A204.1 (cell line): ENCODE data around the gene MEF2D.

Source experiments
- FAIRE-seq: peaks from 2 replicates; lab custom pipeline; 2012; peaks lifted over from hg19 to GRCh38; lab: Jason Lieb, UNC

Gene MEF2D

DNA sequence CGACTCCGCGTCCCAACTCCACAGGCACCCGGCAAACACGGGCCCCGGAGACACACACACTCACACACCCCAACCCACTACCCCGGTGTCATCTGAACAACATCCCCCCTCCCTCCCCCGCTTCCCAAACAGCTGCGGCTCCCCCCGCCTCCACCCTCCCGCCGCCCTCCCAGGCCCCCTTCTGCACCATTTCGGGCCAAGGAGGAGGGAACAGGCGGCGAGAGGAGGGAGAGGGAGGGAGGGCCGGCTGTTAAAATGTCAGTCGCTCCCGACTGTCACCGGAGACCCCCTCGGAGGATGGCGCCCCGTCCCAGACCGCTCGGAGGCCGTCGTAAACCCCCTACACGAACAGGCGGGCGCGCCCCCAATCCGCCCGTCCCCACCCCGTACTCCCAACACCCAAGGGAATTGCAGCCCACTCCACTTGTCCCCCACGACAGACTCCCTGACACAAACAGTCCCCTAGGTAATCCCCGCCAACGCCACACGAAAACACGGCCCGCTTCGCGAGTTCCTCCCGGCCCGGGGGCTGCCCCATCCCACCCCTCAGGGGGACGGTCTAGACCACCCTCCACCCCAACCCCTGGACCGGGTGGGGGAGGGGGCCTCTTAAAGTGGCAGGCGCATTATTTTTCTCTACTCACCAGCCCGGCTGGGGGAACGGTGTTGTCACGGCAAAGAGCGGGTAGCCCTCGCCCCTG is 583 bp downstream of the MEF2D start:
- no peak for FAIRE-seq

DNA sequence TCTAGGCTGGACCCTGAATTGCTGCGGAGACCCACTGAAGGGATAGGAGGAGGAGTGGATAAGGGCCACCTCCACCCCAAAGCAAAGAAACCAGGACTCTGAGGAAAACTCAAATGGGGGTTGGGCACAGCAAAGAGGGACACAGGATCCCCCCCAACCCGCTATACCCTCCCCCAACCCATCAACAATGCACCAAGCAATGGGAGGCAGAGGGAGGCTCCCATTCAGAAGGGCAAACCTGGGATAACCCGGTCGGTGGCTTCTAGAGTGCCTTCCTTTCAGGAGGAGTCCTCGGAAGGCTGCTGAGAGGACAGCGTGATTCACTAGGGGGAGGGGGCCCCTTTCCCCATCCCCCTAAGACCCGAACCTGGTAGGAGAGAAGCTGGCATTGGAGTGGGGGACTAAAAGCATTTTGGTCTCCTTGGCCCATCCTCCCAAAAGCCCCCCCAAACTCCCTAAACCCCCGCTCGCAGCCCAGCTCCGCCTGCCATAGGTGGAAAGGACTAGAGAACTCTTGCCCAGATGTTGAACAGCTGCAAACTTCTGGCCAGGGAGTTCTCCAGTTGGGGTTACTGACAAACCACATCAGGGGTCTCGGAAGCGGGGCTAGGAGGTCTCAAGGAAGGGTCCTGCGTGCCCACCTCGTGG is 1.3 kb downstream of the MEF2D start:
- no peak for FAIRE-seq

- no peak for FAIRE-seq
These were observed 2.0 kb downstream of the MEF2D start for GRCh38 chr1:156498432-156499193.

- no peak for FAIRE-seq
These were observed 2.7 kb downstream of the MEF2D start for GRCh38 chr1:156497743-156498431.

DNA sequence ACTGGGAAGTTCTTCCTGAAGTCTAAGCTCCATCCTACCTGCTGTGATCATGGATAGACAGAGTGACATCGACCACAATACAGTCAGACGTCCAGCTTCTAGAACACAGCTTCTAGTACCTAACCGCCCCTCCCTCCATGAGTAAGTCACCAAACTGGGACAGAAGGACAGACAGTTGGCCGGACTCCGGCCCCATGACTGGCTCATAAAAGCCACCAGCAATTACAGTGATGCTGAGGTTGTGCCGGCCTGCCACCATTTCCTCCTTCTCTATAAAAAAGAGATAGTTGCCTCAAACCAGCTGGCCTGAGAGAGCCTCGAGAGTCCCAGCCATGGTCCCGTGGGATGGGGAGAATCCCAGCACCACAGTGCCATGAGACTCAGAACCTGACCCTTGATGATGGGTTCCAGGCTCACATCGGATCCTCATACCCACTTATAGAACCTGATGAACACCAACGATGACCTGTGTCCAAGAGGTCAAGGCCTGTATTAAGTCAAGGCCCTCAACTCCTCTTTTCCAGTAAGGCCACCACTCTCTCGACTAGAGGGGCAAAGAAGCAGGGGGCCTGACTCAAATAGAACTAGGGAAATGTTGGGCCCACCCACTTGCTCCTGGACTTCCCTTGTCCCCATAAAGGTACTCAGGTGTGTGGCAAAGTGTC is 3.4 kb downstream of the MEF2D start:
- no peak for FAIRE-seq

DNA sequence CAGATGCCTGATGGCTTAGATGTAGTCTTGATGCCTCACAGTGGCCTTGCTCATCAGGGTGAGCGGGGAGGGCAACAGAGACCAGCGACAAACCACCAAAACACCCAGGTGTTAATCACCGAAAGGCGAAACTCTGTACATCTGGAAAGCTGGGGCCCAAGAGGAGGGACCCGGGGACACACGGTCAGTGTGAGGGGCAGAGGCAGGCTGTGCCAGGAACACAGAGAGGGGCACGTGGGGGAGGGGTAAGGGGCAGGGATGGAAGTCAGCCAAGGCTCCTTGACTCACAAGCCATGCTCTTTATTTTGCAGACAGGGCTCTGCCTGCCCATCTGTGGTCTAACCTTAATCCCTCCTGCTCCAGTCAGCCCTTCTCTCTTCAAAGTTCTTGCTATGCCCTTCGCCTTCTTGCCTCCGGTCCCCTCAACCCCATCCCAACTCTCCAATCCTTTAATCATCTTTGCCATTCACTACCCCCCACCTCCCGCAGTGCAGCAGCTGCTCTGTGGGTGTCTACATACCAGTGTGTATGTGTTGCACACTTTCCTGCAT is 4.3 kb downstream of the MEF2D start:
- FAIRE-seq: no peak

DNA sequence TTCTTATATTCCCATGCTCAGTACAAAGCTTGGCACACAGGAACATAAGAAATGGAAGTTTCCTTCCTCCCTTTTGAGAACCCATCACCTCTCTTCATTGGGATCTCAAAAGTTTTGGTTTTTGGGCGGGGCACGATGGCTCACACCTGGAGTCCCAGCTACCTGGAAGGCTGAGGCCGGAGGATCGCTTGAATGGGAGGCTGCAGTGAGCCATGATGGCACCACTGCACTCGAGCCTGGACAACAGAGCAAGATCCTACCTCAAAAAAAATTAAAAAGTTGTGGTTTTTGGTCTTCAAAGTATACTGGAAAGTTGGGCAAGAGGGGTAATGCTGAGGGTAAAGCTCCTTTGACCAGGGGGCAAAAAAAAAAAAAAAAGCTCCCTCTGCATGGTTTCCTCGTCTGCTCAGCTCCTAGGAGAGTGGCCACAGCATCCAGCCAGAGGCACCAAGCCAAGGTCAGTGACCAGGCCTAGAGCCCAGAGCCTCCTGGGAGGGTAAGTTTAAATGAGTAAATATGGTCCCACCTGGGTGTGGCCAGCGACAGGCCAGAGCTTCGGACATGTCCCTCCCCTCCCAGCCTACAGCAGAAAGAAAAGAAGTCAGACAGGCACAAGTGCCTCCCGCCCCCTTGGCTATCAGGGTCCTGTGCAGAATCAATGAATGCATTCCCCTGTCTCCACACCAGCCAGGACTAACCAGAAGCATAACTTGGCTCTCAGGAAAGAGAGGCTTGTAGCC is 5.0 kb downstream of the MEF2D start:
- no peak for FAIRE-seq

DNA sequence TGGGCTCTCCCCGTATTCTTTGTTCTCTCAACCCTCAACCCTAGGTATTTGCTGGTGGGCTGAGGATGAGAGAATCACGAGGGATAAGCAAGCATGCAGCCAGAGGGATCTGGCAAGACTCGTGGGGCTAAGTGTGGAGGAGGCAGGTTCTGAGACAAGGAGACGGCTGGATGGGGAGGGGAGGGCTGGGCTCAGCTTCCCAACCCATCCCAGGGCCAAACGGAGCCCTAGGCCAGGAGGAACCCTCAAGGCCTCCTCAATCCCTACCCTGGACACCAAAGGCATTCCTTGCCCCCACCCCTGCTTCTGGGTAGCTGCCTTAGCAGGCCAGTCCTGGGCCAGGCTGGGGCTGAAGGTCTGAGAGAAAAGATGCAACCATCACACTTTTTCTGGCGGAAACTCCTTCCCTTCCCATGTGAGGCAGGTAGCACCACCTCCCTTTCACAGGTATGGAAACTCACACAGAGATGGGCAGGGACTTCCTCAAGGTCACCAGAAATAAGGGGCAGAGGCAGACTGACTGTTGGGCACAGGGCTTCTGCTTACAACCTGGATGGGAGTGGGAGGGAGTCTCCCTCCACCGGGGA is 6.2 kb downstream of the MEF2D start:
- FAIRE-seq: no peak

DNA sequence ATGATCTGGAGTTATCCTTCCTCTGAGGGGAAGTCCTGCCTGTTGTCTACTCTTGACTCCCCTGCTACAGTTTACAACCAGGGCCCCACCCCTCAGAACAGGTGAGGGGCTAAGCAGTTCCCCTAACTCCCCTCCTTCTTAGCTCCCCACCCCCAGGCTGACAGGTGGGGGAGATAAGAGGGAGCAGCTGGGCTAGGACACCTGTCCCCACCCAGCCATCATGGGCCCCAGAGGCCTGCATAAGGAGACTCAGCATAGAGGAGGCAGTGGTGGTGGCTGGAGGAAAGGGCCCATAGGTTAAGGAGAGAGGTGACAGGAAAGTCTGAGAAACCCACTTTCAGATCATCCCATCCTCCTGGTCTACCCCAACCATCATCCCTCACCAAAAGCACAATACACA is 6.8 kb downstream of the MEF2D start:
- no peak for FAIRE-seq

DNA sequence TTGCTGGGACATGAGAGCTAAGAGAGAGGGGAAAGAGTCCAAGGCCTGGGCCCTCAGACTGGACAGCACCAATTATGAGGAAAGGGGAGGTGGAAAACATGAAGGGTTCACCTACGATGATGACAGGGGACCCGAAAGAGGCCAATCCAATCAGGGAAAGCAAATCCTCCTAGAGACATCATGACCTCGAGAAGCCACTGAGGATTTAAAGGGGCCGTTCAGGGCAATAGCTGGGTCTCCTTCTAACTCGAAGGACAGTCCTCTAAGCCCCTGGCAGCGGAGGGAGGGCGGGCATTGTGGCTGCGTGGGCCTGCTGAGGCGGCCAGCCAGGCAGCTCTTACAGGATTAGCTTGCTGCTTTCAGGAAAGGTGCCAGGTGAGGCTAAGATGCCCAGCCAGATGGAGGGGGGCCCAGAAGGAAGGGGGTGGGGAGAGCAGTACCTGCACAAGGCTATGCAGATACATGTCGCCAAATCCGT is 7.4 kb downstream of the MEF2D start:
- FAIRE-seq: no peak

GRCh38 chr1:156492591-156493080 is 7.9 kb downstream of the MEF2D start:
- FAIRE-seq: no peak

- FAIRE-seq: no peak
These were observed 8.5 kb downstream of the MEF2D start for GRCh38 chr1:156492013-156492590.

DNA sequence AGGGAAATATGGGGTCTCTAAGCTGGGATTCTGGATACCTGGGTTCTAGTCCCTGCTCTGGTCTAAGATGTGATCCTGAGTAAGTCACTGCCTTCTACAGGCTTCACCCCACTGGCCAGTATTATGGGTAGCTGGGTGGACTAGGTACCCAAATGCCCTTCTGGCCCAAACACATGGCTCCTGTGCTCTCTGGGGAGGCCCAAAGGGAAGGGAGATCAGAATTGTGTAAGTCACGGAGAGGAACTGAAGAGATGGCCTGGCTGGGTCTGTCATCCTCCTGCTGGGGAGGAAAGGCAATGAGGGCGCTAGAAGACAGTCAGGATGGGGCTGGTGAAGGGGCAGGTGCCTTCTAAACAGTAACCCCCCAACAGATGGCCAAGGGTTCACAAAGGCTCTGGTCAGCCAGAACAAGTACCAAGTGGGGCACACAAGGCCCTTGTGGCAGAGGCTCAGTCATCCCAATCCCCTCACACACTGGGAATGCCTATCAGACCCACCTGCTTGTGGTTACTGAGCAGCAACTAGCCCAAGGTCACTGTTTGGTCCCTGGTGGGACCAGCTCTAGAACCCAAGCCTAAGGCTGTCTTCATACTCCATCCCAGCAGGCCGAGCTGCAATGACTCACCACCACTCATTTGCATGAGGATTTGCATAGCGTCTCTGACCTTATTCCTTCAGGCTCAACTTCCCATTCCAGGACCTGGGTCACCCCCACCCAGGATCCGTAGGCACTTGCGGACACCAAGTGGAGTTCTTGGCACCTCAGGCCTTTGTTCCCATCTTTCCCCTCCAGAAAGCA is 9.2 kb downstream of the MEF2D start:
- FAIRE-seq: no peak

- FAIRE-seq: no peak
These were observed 10.1 kb downstream of the MEF2D start for GRCh38 chr1:156490401-156491032.

- no peak for FAIRE-seq
These were observed 10.7 kb downstream of the MEF2D start for GRCh38 chr1:156489935-156490293.

DNA sequence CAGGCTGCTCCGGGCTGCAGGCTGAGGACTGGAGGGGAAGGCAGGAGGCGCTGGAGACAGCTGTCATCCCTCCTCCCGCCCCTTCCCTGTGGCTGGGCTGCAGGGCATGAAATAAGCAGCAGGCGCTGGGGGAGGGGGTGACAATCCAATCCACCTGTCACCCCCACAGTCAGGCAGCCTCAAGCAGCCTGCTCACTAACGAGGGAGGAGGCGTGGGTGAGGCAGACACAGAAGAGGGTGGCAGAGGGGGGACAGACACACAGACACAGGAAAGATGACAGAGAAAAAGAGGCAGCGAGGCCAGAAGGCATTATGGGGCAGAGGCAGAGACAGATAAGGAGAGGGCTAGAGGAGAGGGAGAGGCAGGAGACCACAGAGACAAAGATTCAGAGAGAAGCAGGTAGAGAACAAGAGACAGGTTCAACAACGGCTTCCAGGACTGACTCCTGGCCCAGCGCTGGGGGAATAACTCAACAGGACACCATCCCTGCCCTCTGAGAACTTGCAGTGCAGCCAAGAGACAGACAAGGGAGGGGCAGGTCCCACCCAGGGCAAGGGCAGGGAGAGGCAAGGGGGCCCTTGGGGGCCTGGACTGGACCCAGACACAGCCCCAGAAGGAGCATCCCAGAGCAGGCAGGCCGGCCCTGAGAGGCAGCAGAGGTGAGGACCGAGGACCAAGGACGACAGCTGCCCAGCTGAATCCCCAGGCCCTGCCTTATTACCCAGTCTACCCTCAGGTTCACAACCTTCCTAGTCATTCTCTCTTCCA is 11.2 kb downstream of the MEF2D start:
- FAIRE-seq: no peak

- no peak for FAIRE-seq
These were observed 11.9 kb downstream of the MEF2D start for GRCh38 chr1:156488566-156489165.

GRCh38 chr1:156487862-156488261 is 12.7 kb downstream of the MEF2D start:
- no peak for FAIRE-seq
